ENCODE results near the gene HCFC1R1.

DNA sequence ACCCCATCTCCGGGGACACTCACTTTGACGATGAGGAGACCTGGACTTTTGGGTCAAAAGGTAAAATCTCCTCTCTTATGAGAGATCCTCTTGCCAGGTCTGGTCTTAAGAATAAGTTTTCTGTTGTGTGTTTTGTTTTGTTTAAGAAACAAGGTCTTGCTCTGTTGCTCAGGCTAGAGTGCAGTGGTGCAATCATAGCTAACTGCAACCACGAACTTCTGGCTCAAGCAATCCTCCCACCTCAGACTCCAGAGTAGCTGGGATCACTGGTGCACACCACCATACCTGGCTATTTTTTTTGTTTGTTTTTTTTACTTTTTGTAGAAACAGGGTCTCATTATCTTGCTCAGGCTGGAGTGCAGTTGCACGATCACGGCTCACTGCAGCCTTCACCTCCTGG lies 26.7 kb upstream of the HCFC1R1 start:
- TF ChIP-seq, protein P1, sequence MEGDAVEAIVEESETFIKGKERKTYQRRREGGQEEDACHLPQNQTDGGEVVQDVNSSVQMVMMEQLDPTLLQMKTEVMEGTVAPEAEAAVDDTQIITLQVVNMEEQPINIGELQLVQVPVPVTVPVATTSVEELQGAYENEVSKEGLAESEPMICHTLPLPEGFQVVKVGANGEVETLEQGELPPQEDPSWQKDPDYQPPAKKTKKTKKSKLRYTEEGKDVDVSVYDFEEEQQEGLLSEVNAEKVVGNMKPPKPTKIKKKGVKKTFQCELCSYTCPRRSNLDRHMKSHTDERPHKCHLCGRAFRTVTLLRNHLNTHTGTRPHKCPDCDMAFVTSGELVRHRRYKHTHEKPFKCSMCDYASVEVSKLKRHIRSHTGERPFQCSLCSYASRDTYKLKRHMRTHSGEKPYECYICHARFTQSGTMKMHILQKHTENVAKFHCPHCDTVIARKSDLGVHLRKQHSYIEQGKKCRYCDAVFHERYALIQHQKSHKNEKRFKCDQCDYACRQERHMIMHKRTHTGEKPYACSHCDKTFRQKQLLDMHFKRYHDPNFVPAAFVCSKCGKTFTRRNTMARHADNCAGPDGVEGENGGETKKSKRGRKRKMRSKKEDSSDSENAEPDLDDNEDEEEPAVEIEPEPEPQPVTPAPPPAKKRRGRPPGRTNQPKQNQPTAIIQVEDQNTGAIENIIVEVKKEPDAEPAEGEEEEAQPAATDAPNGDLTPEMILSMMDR (conservative IDR thresholded peaks at IDR 0.05; ENCODE audit: low read depth, low read length): no peak
- TF ChIP-seq EZH2 (IDR thresholded peaks at IDR 0.05; ENCODE audit: borderline replicate concordance, low read depth, low read length, poor library complexity, severe bottlenecking): no peak

Measured in A673 (cell line).